Keratinocyte (primary cell): ENCODE data around the gene MASTL. TPM values are rescaled to one million over a fixed set of nuclear protein-coding genes. Genes with fewer than 3 reads are reported as not detected.

ENCODE experiments used
- DNase-seq: peaks from one replicate; pipeline ENCODE4 v3.0.0-alpha.2; 2011; ENCODE audit warnings: low read depth, missing footprints, low spot score
- FAIRE-seq: peaks from 2 replicates; lab custom pipeline; 2011; peaks lifted over from hg19 to GRCh38; lab: Jason Lieb, UNC
- H2AFZ ChIP-seq: 2 replicates; pipeline ENCODE4 v1.6.0; 2012; ENCODE audit warnings: low read length, control low read depth, inconsistent platforms; ENCODE audit not compliant: control insufficient read depth
- H3K27ac ChIP-seq: 2 replicates; pipeline ENCODE4 v1.5.1; 2011; ENCODE audit warnings: low read length; ENCODE audit not compliant: control insufficient read depth, insufficient read depth
- H3K27me3 ChIP-seq: 3 replicates; pipeline ENCODE4 v1.6.0; 2011; ENCODE audit warnings: low read length; ENCODE audit not compliant: control insufficient read depth, insufficient read depth; ENCODE audit errors: extremely low read depth
- H3K36me3 ChIP-seq, 2 experiments: 2 replicates in 1 of 2; 3 replicates in 1 of 2; pipeline ENCODE4 v1.5.1; 2011; ENCODE audit warnings: low read length in 2 of 2, mild to moderate bottlenecking in 1 of 2; ENCODE audit not compliant: control insufficient read depth in 2 of 2, insufficient read depth in 2 of 2; ENCODE audit errors: extremely low read depth in 1 of 2
- H3K4me1 ChIP-seq: 3 replicates; pipeline ENCODE4 v1.5.1; 2011; ENCODE audit warnings: low read length; ENCODE audit not compliant: control insufficient read depth, insufficient read depth; ENCODE audit errors: extremely low read depth
- H3K4me2 ChIP-seq: 3 replicates; pipeline ENCODE4 v1.6.0; 2011; ENCODE audit warnings: low read depth, low read length; ENCODE audit not compliant: control insufficient read depth, insufficient read depth; ENCODE audit errors: extremely low read depth
- H3K4me3 ChIP-seq, 3 experiments: fragments of 200-600 bp in 1 of 3; sonication (generic) in 1 of 3; 2 replicates in 2 of 3; 3 replicates in 1 of 3; pipeline ENCODE4 v1.5.1; 2011 to 2016; ENCODE audit warnings: low read length in 3 of 3, mild to moderate bottlenecking in 3 of 3, control low read depth in 2 of 3, inconsistent platforms in 1 of 3, low read depth in 1 of 3, mixed read lengths in 1 of 3, mixed run types in 1 of 3, moderate library complexity in 1 of 3; ENCODE audit not compliant: control insufficient read depth in 2 of 3, insufficient read depth in 2 of 3; ENCODE audit errors: extremely low read depth in 1 of 3
- H3K79me2 ChIP-seq: 2 replicates; pipeline ENCODE4 v1.6.0; 2012; ENCODE audit warnings: low read length; ENCODE audit not compliant: control insufficient read depth, insufficient read depth
- H3K9ac ChIP-seq: 3 replicates; pipeline ENCODE4 v1.6.0; 2011; ENCODE audit warnings: low read length; ENCODE audit not compliant: control insufficient read depth, insufficient read depth; ENCODE audit errors: extremely low read depth
- H3K9me1 ChIP-seq: 3 replicates; pipeline ENCODE4 v1.6.0; 2011; ENCODE audit warnings: low read length; ENCODE audit not compliant: control insufficient read depth, insufficient read depth; ENCODE audit errors: extremely low read depth
- H3K9me3 ChIP-seq: 2 replicates; pipeline ENCODE4 v1.5.1; 2012; ENCODE audit warnings: low read depth, low read length; ENCODE audit not compliant: control insufficient read depth
- H4K20me1 ChIP-seq: 3 replicates; pipeline ENCODE4 v1.6.0; 2011; ENCODE audit warnings: low read length; ENCODE audit not compliant: control insufficient read depth, insufficient read depth; ENCODE audit errors: extremely low read depth
- EZH2 ChIP-seq: IDR thresholded peaks from one replicate; pipeline ENCODE4 v1.6.1; 2012; ENCODE audit warnings: inconsistent platforms, mild to moderate bottlenecking, low read length, moderate library complexity
- dilution Hi-C: fragments of 300-500 bp; cut with MboI; formaldehyde crosslinking; loops from one replicate; pipeline ENCODE4 v1.7.0; 2020; ENCODE audit warnings: low sequenced_read_pairs; ENCODE audit not compliant: extremely low pct_ligation_motif_present
- polyA plus RNA-seq, 5 experiments: library from polyadenylated mRNA; depleted of rRNA in 3 of 5; stranded (reverse) in 3 of 5; stranded (forward) in 1 of 5; unstranded in 1 of 5; fragments of >200 nt; gene quantifications; 1 replicate in 1 of 5; 2 replicates in 3 of 5; 3 replicates in 1 of 5; pipeline versions ENCODE4 v1.2.1 to v1.2.3, GENCODE V29; 2011 to 2012; ENCODE audit warnings: missing spikeins in 2 of 5, low read depth in 1 of 5, low replicate concordance in 1 of 5
- TF ChIP-seq, protein P1 (sequence below), 3 experiments: IDR thresholded peaks in 1 of 3; conservative IDR thresholded peaks in 1 of 3; optimal IDR thresholded peaks in 1 of 3; 2 replicates in 2 of 3; 3 replicates in 1 of 3; pipeline versions ENCODE3 to v1.5.1; 2011; ENCODE audit warnings: low read length in 3 of 3, mild to moderate bottlenecking in 3 of 3, moderate library complexity in 2 of 3, control low read depth in 1 of 3, inconsistent platforms in 1 of 3; ENCODE audit not compliant: insufficient read depth in 2 of 3; ENCODE audit errors: extremely low read depth in 1 of 3

MASTL gene
- polyA plus RNA-seq, 1 donor (not counting 4 experiments of a cell fraction or from before 2014, with no cell fraction given): 13.6 TPM

DNA sequence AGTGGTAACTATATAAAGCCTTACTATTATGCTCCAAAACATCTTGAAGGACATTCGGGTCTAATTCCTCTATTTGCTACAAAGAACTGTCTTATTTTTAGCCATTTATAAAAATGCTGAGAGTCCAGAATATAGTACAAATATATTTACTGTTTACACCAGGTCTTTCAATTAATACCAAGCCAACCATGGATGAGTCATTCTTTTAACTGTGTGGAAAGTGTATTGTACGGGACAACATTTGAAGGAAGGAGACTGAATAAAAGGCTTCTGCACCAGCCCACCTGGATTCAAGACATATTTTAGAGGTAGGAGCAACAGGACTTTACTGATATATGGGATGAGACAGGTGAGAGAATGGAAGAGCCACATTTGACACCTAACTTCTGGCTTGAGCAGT, 35.4 kb downstream of the MASTL start:
- no peaks in the 10 kb centered on the region for H4K20me1 ChIP-seq
- FAIRE-seq (no peak), DNase-seq (no peak)
- H3K36me3 ChIP-seq: peaks cover 0 to 4% of the 10 kb centered on the region in 2 experiments
- H3K9me1 ChIP-seq: no peaks in the 10 kb centered on the region
- dilution Hi-C loops: no loop called here
- no peaks in the 10 kb centered on the region for H3K27me3 ChIP-seq
- no peak overlapping the region for H2AFZ ChIP-seq
- no peaks in the 10 kb centered on the region for H3K4me1 ChIP-seq
- no peaks in the 10 kb centered on the region for H3K79me2 ChIP-seq
- TF ChIP-seq, protein P1, sequence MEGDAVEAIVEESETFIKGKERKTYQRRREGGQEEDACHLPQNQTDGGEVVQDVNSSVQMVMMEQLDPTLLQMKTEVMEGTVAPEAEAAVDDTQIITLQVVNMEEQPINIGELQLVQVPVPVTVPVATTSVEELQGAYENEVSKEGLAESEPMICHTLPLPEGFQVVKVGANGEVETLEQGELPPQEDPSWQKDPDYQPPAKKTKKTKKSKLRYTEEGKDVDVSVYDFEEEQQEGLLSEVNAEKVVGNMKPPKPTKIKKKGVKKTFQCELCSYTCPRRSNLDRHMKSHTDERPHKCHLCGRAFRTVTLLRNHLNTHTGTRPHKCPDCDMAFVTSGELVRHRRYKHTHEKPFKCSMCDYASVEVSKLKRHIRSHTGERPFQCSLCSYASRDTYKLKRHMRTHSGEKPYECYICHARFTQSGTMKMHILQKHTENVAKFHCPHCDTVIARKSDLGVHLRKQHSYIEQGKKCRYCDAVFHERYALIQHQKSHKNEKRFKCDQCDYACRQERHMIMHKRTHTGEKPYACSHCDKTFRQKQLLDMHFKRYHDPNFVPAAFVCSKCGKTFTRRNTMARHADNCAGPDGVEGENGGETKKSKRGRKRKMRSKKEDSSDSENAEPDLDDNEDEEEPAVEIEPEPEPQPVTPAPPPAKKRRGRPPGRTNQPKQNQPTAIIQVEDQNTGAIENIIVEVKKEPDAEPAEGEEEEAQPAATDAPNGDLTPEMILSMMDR (optimal IDR thresholded peaks at IDR 0.05 in 1 of 3, IDR thresholded peaks at IDR 0.05 in 1 of 3, conservative IDR thresholded peaks at IDR 0.05 in 1 of 3; ENCODE audit: extremely low read depth in 1 of 3, insufficient read depth in 2 of 3, low read length in 3 of 3): no peak
- no peak for TF ChIP-seq EZH2
- H3K4me2 ChIP-seq: no peak overlapping the region
- H3K4me3 ChIP-seq: no peak overlapping the region
- H3K27ac ChIP-seq: no peak overlapping the region
- H3K9ac ChIP-seq: no peak overlapping the region
- no peaks in the 10 kb centered on the region for H3K9me3 ChIP-seq

DNA sequence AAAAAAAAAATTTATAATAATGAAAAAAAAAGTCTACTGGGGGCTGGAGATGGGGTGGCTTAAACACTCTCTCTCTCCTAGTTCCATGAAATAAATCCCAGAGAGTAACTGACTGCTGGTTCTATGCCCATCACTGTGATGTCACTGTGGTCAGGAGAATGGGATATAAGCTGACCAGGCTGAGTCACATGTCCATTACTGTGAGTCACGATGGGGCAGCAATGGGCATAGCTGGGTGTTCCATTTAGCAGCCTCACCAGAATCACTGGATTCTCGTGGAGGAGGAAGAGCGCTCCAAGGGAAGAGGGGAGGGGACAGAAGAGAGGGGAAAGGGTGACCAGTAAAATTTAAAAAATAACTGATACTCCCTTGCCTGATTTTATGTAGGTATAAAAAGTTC, 37.1 kb downstream of the MASTL start:
- dilution Hi-C loops: no loop called here
- H3K4me2 ChIP-seq: no peak overlapping the region
- no peak for FAIRE-seq

More for the DNA sequence above, 37.1 kb downstream of the MASTL start:
- no peak overlapping the region for H3K4me3 ChIP-seq
- DNase-seq: no peak
- H2AFZ ChIP-seq: no peak overlapping the region
- TF ChIP-seq EZH2: no peak
- TF ChIP-seq, protein P1 (optimal IDR thresholded peaks at IDR 0.05 in 1 of 3, IDR thresholded peaks at IDR 0.05 in 1 of 3, conservative IDR thresholded peaks at IDR 0.05 in 1 of 3; ENCODE audit: extremely low read depth in 1 of 3, insufficient read depth in 2 of 3, low read length in 3 of 3): no peak
- no peaks in the 10 kb centered on the region for H3K4me1 ChIP-seq
- no peak overlapping the region for H3K27ac ChIP-seq
- no peaks in the 10 kb centered on the region for H4K20me1 ChIP-seq
- no peaks in the 10 kb centered on the region for H3K79me2 ChIP-seq
- no peaks in the 10 kb centered on the region for H3K9me3 ChIP-seq
- H3K9ac ChIP-seq: no peak overlapping the region
- H3K36me3 ChIP-seq: no peaks in the 10 kb centered on the region
- H3K9me1 ChIP-seq: no peaks in the 10 kb centered on the region
- no peaks in the 10 kb centered on the region for H3K27me3 ChIP-seq
